GM12878 (cell line): ENCODE results near the gene NDUFA7. TPM values are rescaled to one million over a fixed set of nuclear protein-coding genes. Genes with fewer than 3 reads are reported as not detected.

Experiments
- ATAC-seq: fragments of 200-7000 bp; cut with Tn5 transposase; 3 replicates; pipeline ENCODE4 v1.9.1; 2020; ENCODE audit warnings: mild to moderate bottlenecking, moderate library complexity
- BruUV-seq: library from RNA; stranded (reverse); fragments of 400-500 nt; replicated peaks from 2 replicates; lab custom pipeline; 2021; lab: Mats Ljungman, UMichigan
- CTCF ChIA-PET: fragments of 300-600 bp; sonication (Branson Sonifier 250); formaldehyde crosslinking; extraction: SDS; loops from one replicate; lab custom pipeline; 2021; ENCODE audit warnings: inconsistent platforms; lab: Yijun Ruan, JAX
- POLR2A ChIA-PET: fragments of 350-600 bp; formaldehyde crosslinking; extraction: SDS; loops from one replicate; lab custom pipeline; 2021; ENCODE audit warnings: inconsistent platforms; lab: Charles Lee
- RAD21 ChIA-PET: fragments of 300-600 bp; sonication (Branson Sonifier 250); formaldehyde crosslinking; loops from one replicate; lab custom pipeline; 2023; ENCODE audit warnings: antibody characterized with exemption; ENCODE audit not compliant: unreplicated experiment; lab: Charles Lee
- SMC1A ChIA-PET: fragments of 300-600 bp; sonication (Branson Sonifier 250); formaldehyde crosslinking; loops from one replicate; lab custom pipeline; 2023; ENCODE audit not compliant: unreplicated experiment, uncharacterized antibody; lab: Charles Lee
- DNase-seq: peaks from one replicate; pipeline ENCODE4 v3.0.0-alpha.2; 2011; ENCODE audit warnings: low read depth, low spot score
- FAIRE-seq: peaks from 3 replicates; lab custom pipeline; 2011; peaks lifted over from hg19 to GRCh38; lab: Jason Lieb, UNC
- H2AFZ ChIP-seq: 2 replicates; pipeline ENCODE4 v1.6.0; 2011; ENCODE audit warnings: low read depth, low read length, control low read depth; ENCODE audit not compliant: control insufficient read depth
- H3K27ac ChIP-seq: 2 replicates; pipeline ENCODE4 v1.5.1; 2011; ENCODE audit warnings: control low read depth; ENCODE audit not compliant: control insufficient read depth, insufficient read depth
- H3K27me3 ChIP-seq, 2 experiments: replicated peaks in 1 of 2; 2 replicates each; pipeline versions ENCODE4 v1.6.0 to v1.6.1; 2011; ENCODE audit warnings: low read length in 1 of 2; ENCODE audit not compliant: control insufficient read depth in 2 of 2, insufficient read depth in 2 of 2
- H3K36me3 ChIP-seq, 2 experiments: 2 replicates each; pipeline ENCODE4 v1.5.1; 2011; ENCODE audit warnings: low read length in 1 of 2; ENCODE audit not compliant: control insufficient read depth in 2 of 2, insufficient read depth in 2 of 2
- H3K4me1 ChIP-seq: 2 replicates; pipeline ENCODE4 v1.6.1; 2011; ENCODE audit warnings: mild to moderate bottlenecking, low read length, moderate library complexity, mixed read lengths; ENCODE audit not compliant: control insufficient read depth, insufficient read depth
- H3K4me2 ChIP-seq: 2 replicates; pipeline ENCODE4 v1.6.0; 2011; ENCODE audit warnings: control low read depth; ENCODE audit not compliant: control insufficient read depth, insufficient read depth
- H3K4me3 ChIP-seq: fragments of 200-600 bp; sonication (generic); 2 replicates; pipeline ENCODE4 v1.5.1; 2016
- H3K79me2 ChIP-seq: 2 replicates; pipeline ENCODE4 v1.6.0; 2011; ENCODE audit warnings: low read length; ENCODE audit not compliant: control insufficient read depth, insufficient read depth
- H3K9ac ChIP-seq: 2 replicates; pipeline ENCODE4 v1.8.0; 2011; ENCODE audit warnings: low read length, control low read depth, mixed read lengths; ENCODE audit not compliant: control insufficient read depth, insufficient read depth
- H3K9me3 ChIP-seq: replicated peaks from 3 replicates; pipeline ENCODE4 v1.5.1; 2011; ENCODE audit warnings: mild to moderate bottlenecking, low read length; ENCODE audit not compliant: control insufficient read depth, insufficient read depth
- H4K20me1 ChIP-seq: 2 replicates; pipeline ENCODE4 v1.6.0; 2011; ENCODE audit not compliant: control insufficient read depth, insufficient read depth
- BHLHE40 ChIP-seq, 2 experiments: fragments of 450-650 bp in 1 of 2; IDR thresholded peaks; 2 replicates each; pipeline ENCODE4 v1.6.1; 2011 to 2017; ENCODE audit warnings: low read depth in 2 of 2, borderline replicate concordance in 1 of 2, improper control_type of control experiment in 1 of 2, low read length in 1 of 2, mild to moderate bottlenecking in 1 of 2
- JUNB ChIP-seq: IDR thresholded peaks from 2 replicates; pipeline ENCODE4 v1.6.1; 2016; ENCODE audit warnings: antibody characterized with exemption, mild to moderate bottlenecking
- RFX5 ChIP-seq: IDR thresholded peaks from 2 replicates; pipeline ENCODE4 v1.6.1; 2011; ENCODE audit warnings: low read depth, low read length, improper control_type of control experiment
- SIN3A ChIP-seq: IDR thresholded peaks from 2 replicates; pipeline ENCODE4 v1.6.1; 2012; ENCODE audit warnings: low read depth, low read length, improper control_type of control experiment
- SPI1 ChIP-seq: IDR thresholded peaks from 2 replicates; pipeline ENCODE4 v1.6.1; 2011; ENCODE audit warnings: low read depth, mild to moderate bottlenecking, low read length, moderate library complexity, borderline replicate concordance; ENCODE audit not compliant: insufficient read depth
- SREBF1 ChIP-seq: IDR thresholded peaks from 2 replicates; pipeline ENCODE4 v1.6.1; 2012; ENCODE audit warnings: mild to moderate bottlenecking, low read length
- ZNF207 ChIP-seq: fragments of 450-650 bp; IDR thresholded peaks from 2 replicates; pipeline ENCODE4 v1.6.1; 2014; ENCODE audit warnings: antibody characterized with exemption, mild to moderate bottlenecking, borderline replicate concordance
- WGBS: methylation state at CpG from one replicate; pipeline ENCODE4 v1.1.6; 2016; ENCODE audit warnings: low lambda C conversion rate; ENCODE audit not compliant: insufficient replicate concordance, insufficient coverage; ENCODE audit errors: missing lambda C conversion rate; 5-methylcytosine and 5-hydroxymethylcytosine counted together
- in situ Hi-C: fragments of 300-500 bp; cut with MboI; formaldehyde crosslinking; loops from 9 replicates; pipeline ENCODE4 v1.14.3; 2018; ENCODE audit warnings: mixed read lengths
- intact Hi-C: fragments of 100-400 bp; cut with micrococcal nuclease; formaldehyde crosslinking; loops from one replicate; pipeline ENCODE4 v1.14.2; 2022; ENCODE audit not compliant: unreplicated experiment
- polyA plus RNA-seq, 11 experiments: library from polyadenylated mRNA; depleted of rRNA in 4 of 11; unstranded in 6 of 11; stranded (reverse) in 5 of 11; fragments of >200 nt; fragmentation: Nextera tagmentation in 4 of 11; fragmentation: Illumina TruSeq in 1 of 11; extraction: Ambion mirVana in 4 of 11; extraction: Trizol in 1 of 11; gene quantifications; 1 replicate in 1 of 11; 2 replicates in 10 of 11; pipeline versions ENCODE4 v1.2.1 to v1.2.3, GENCODE V29; 2011 to 2016; ENCODE audit warnings: inconsistent platforms in 2 of 11, missing spikeins in 2 of 11, low read depth in 1 of 11
- total RNA-seq, 4 experiments: library from RNA; depleted of rRNA in 3 of 4; stranded (reverse); fragments of >200 nt in 3 of 4; fragmentation: Illumina TruSeq in 1 of 4; extraction: Trizol in 1 of 4; gene quantifications; 2 replicates each; pipeline versions ENCODE4 v1.2.1 to v1.2.3, GENCODE V29; 2013 to 2021
- TF ChIP-seq, protein P1 (sequence below), 3 experiments: IDR thresholded peaks in 2 of 3; conservative IDR thresholded peaks in 1 of 3; 2 replicates each; pipeline ENCODE4 v1.5.1; 2011; ENCODE audit warnings: low read depth in 3 of 3, low read length in 3 of 3, mild to moderate bottlenecking in 3 of 3, control low read depth in 2 of 3, moderate library complexity in 2 of 3, inconsistent platforms in 1 of 3, mixed read lengths in 1 of 3; ENCODE audit not compliant: control insufficient read depth in 2 of 3, insufficient read depth in 1 of 3; ENCODE audit errors: extremely low read depth in 1 of 3

NDUFA7 gene
- total and polyA plus RNA-seq, 10 of the 15 experiments (the other 5 are each of a cell fraction or from before 2014, with no cell fraction given): 79.0 to 360 (median 174) TPM

- Histone ChIP-seq H3K79me2 (no peaks in the 10 kb centered on the region), H2AFZ (no peak overlapping the region), H3K4me2 (no peak overlapping the region), H3K27me3 (peaks cover 2% of the 10 kb centered on the region in 2 experiments; a peak in 3 of 4 replicates), H3K4me1 (peaks cover 5% of the 10 kb centered on the region), H3K27ac (no peak overlapping the region), H3K4me3 (no peak overlapping the region)
- no peak for FAIRE-seq
- CTCF ChIA-PET: interaction anchor here (0.6 kb wide), 1 partner anchor 76 kb away, joined by 3 read pairs; no protein-coding TSS in a partner anchor
- 10% methylated on average over 15 of the region's 15 CpGs for WGBS
- no peak for DNase-seq
- RAD21 ChIA-PET: interaction anchor here (0.6 to 0.8 kb wide), 2 partner anchors 14 to 163 kb away, joined by 3 to 4 read pairs; no protein-coding TSS in a partner anchor
- intact Hi-C loops: no loop called here
- no peak for ATAC-seq
- TF ChIP-seq SPI1: no peak
- TF ChIP-seq, protein P1, sequence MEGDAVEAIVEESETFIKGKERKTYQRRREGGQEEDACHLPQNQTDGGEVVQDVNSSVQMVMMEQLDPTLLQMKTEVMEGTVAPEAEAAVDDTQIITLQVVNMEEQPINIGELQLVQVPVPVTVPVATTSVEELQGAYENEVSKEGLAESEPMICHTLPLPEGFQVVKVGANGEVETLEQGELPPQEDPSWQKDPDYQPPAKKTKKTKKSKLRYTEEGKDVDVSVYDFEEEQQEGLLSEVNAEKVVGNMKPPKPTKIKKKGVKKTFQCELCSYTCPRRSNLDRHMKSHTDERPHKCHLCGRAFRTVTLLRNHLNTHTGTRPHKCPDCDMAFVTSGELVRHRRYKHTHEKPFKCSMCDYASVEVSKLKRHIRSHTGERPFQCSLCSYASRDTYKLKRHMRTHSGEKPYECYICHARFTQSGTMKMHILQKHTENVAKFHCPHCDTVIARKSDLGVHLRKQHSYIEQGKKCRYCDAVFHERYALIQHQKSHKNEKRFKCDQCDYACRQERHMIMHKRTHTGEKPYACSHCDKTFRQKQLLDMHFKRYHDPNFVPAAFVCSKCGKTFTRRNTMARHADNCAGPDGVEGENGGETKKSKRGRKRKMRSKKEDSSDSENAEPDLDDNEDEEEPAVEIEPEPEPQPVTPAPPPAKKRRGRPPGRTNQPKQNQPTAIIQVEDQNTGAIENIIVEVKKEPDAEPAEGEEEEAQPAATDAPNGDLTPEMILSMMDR (IDR thresholded peaks at IDR 0.05 in 2 of 3, conservative IDR thresholded peaks at IDR 0.05 in 1 of 3; ENCODE audit: control insufficient read depth in 2 of 3, extremely low read depth in 1 of 3, insufficient read depth in 1 of 3, low read depth in 3 of 3, low read length in 3 of 3): 0 out of 6 replicates have a peak, but pooled peaks of 2 of the 3 experiments have one; percentile 4 to 12
- TF ChIP-seq, all 136 proteins: peak for 1
- no peaks in the 10 kb centered on the region for H3K36me3 ChIP-seq
- H4K20me1 ChIP-seq: no peaks in the 10 kb centered on the region
- ChIA-PET POLR2A (no interaction called here), SMC1A (interaction anchor here (0.5 kb wide), 1 partner anchor 21 kb away, joined by 3 read pairs; no protein-coding TSS in a partner anchor)
- no TSS peak for BruUV-seq
- no peaks in the 10 kb centered on the region for H3K9me3 ChIP-seq
- in situ Hi-C loops: no loop called here
- no peak overlapping the region for H3K9ac ChIP-seq
Observed at GRCh38 chr19:8340341-8341096, 19.3 kb upstream of the NDUFA7 start.

DNA sequence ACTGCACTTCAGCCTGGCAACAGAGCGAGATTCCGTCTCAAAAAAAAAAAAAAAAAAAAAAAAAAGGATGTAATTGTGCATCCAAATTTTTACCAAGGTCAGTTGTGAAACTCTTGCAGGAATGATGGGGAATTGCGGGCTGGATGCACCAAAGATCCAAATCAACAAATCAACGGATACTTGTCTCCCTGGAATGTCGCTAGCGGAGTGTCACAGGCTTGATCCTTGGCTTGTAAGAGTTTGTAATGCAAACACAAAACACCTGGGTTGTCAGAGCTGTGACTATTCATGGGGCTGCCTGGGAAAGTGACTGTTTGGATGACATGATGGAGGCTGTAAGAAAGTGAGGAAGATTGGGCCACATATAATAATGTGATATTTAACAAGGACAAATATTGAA lies 17.7 kb upstream of the NDUFA7 start:
- no TSS peak for BruUV-seq
- ChIA-PET CTCF (interaction anchor here (1.0 kb wide), 1 partner anchor 15 kb away, joined by 3 read pairs; no protein-coding TSS in a partner anchor), SMC1A (no interaction called here), POLR2A (no interaction called here), RAD21 (no interaction called here)
- TF ChIP-seq SREBF1: no peak
- TF ChIP-seq RFX5: no peak
- TF ChIP-seq BHLHE40 (IDR thresholded peaks at IDR 0.05; ENCODE audit: borderline replicate concordance in 1 of 2, low read depth in 2 of 2, low read length in 1 of 2): no peak
- no peak for TF ChIP-seq ZNF207
- TF ChIP-seq JUNB: no peak
- no peak for TF ChIP-seq SIN3A
- FAIRE-seq: no peak
- intact Hi-C loops: no loop called here
- no peak for DNase-seq
- H3K36me3 ChIP-seq: no peaks in the 10 kb centered on the region
- no peaks in the 10 kb centered on the region for H4K20me1 ChIP-seq
- 58% methylated on average over 4 of the region's 6 CpGs for WGBS
- peaks cover 5% of the 10 kb centered on the region for H3K4me1 ChIP-seq
- H2AFZ ChIP-seq: no peak overlapping the region
- peaks cover 2 to 5% of the 10 kb centered on the region in 2 experiments; a peak in 3 of 4 replicates for H3K27me3 ChIP-seq
- no peak overlapping the region for H3K4me3 ChIP-seq
- H3K27ac ChIP-seq: no peak overlapping the region
- no peaks in the 10 kb centered on the region for H3K9me3 ChIP-seq
- H3K4me2 ChIP-seq: no peak overlapping the region
- H3K9ac ChIP-seq: no peak overlapping the region
- H3K79me2 ChIP-seq: no peaks in the 10 kb centered on the region
- in situ Hi-C loops: no loop called here
- ATAC-seq: no peak
